ENCODE results near the gene ZNF217.
"Not testable (repeated sequence)": the region's sequence is repeated elsewhere in the genome, so short reads cannot be mapped to it uniquely, and the experiment has no call there.

The ZNF217 gene

GRCh38 chr20:53529658-53530057 is 64.0 kb downstream of the ZNF217 start:
- no peak for DNase-seq (ENCODE audit: low spot score)

GRCh38 chr20:53527196-53527595 is 66.4 kb downstream of the ZNF217 start:
- DNase-seq (ENCODE audit: low spot score) = no peak

GRCh38 chr20:53524589-53525312 is 68.9 kb downstream of the ZNF217 start:
- no peak for DNase-seq (ENCODE audit: low spot score)

GRCh38 chr20:53523615-53524014 is 70.0 kb downstream of the ZNF217 start:
- not testable (repeated sequence) for DNase-seq (ENCODE audit: low spot score)

- no peak for DNase-seq (ENCODE audit: low spot score)
These were observed 70.9 kb downstream of the ZNF217 start for GRCh38 chr20:53522696-53523095.

GRCh38 chr20:53522026-53522425 is 71.6 kb downstream of the ZNF217 start:
- no peak for DNase-seq (ENCODE audit: low spot score)

GRCh38 chr20:53521421-53521820 is 72.2 kb downstream of the ZNF217 start:
- not testable (repeated sequence) for DNase-seq (ENCODE audit: low spot score)

- no peak for DNase-seq (ENCODE audit: low spot score)
These were observed 76.5 kb downstream of the ZNF217 start for GRCh38 chr20:53517146-53517545.

Data from NAMALWA (cell line).